IMR-90 (cell line): ENCODE measurements around the gene LTBP4. TPM values are rescaled to one million over a fixed set of nuclear protein-coding genes. Genes with fewer than 3 reads are reported as not detected.
A peak's percentile ranks its signal among the peaks of the same experiment; 100 is the strongest.

Experiments used
- ATAC-seq: fragments of 200-7000 bp; cut with Tn5 transposase; 2 replicates; pipeline ENCODE4 v1.9.1; 2020; ENCODE audit warnings: low read depth, mild to moderate bottlenecking, moderate library complexity
- BruUV-seq: library from RNA; stranded (reverse); fragments of 400-500 nt; replicated peaks from 2 replicates; lab custom pipeline; 2021; lab: Mats Ljungman, UMichigan
- CTCF ChIA-PET: fragments of 300-600 bp; formaldehyde crosslinking; extraction: SDS; loops from one replicate; lab custom pipeline; 2021; ENCODE audit warnings: antibody characterized with exemption; lab: Yijun Ruan, JAX
- POLR2A ChIA-PET: fragments of 300-600 bp; sonication (Branson Sonifier 250); formaldehyde crosslinking; loops from one replicate; lab custom pipeline; 2022; ENCODE audit warnings: antibody characterized with exemption; ENCODE audit not compliant: unreplicated experiment; lab: Charles Lee
- DNase-seq: peaks from one replicate; pipeline ENCODE4 v3.0.0; 2013
- H2AFZ ChIP-seq: replicated peaks from 2 replicates; pipeline ENCODE3; 2013; ENCODE audit warnings: low read length, mild to moderate bottlenecking; ENCODE audit not compliant: poor library complexity
- H2AK5ac ChIP-seq: 2 replicates; pipeline ENCODE4 v1.6.1; 2013; ENCODE audit warnings: low read depth, low read length, inconsistent platforms
- H2AK9ac ChIP-seq: replicated peaks from 2 replicates; pipeline ENCODE3; 2013; ENCODE audit warnings: mild to moderate bottlenecking, low read depth, low read length, moderate library complexity; ENCODE audit not compliant: poor library complexity
- H2BK120ac ChIP-seq: 2 replicates; pipeline ENCODE4 v1.6.1; 2013; ENCODE audit warnings: low read depth, low read length, inconsistent platforms
- H2BK15ac ChIP-seq: 3 replicates; pipeline ENCODE4 v1.6.1; 2013; ENCODE audit warnings: low read depth, low read length, inconsistent platforms
- H2BK20ac ChIP-seq: 2 replicates; pipeline ENCODE4 v1.6.1; 2013; ENCODE audit warnings: low read depth, mild to moderate bottlenecking, inconsistent platforms, low read length, moderate library complexity
- H2BK5ac ChIP-seq: 2 replicates; pipeline ENCODE4 v1.6.1; 2013; ENCODE audit warnings: mild to moderate bottlenecking, low read depth, low read length, inconsistent platforms; ENCODE audit not compliant: poor library complexity, severe bottlenecking
- H3K14ac ChIP-seq: replicated peaks from 2 replicates; pipeline ENCODE4 v1.6.1; 2013; ENCODE audit warnings: low read depth, low read length, inconsistent platforms
- H3K18ac ChIP-seq: 2 replicates; pipeline ENCODE4 v1.6.1; 2013; ENCODE audit warnings: low read depth, low read length, control low read depth
- H3K23ac ChIP-seq: 2 replicates; pipeline ENCODE4 v1.6.1; 2013; ENCODE audit warnings: low read depth, low read length, inconsistent platforms
- H3K27ac ChIP-seq: 2 replicates; pipeline ENCODE4 v1.5.1; 2013; ENCODE audit warnings: mild to moderate bottlenecking, control low read depth, low read length; ENCODE audit not compliant: insufficient read depth
- H3K27me3 ChIP-seq: 2 replicates; pipeline ENCODE4 v1.6.1; 2013; ENCODE audit warnings: low read length; ENCODE audit not compliant: control insufficient read depth, insufficient read depth
- H3K36me3 ChIP-seq: 2 replicates; pipeline ENCODE4 v1.6.1; 2013; ENCODE audit warnings: low read length, mixed read lengths; ENCODE audit not compliant: control insufficient read depth, insufficient read depth
- H3K4ac ChIP-seq: 2 replicates; pipeline ENCODE4 v1.6.1; 2013; ENCODE audit warnings: low read depth, low read length, inconsistent platforms
- H3K4me1 ChIP-seq: 2 replicates; pipeline ENCODE4 v1.6.1; 2013; ENCODE audit warnings: low read length, mixed read lengths; ENCODE audit not compliant: control insufficient read depth, insufficient read depth
- H3K4me2 ChIP-seq: 2 replicates; pipeline ENCODE4 v1.6.1; 2013; ENCODE audit warnings: low read depth, mild to moderate bottlenecking, control low read depth, low read length, moderate library complexity
- H3K4me3 ChIP-seq: 2 replicates; pipeline ENCODE4 v1.5.1; 2013; ENCODE audit warnings: low read depth, mild to moderate bottlenecking, control low read depth, low read length, moderate library complexity; ENCODE audit not compliant: insufficient read depth
- H3K56ac ChIP-seq: 2 replicates; pipeline ENCODE4 v1.6.1; 2013; ENCODE audit warnings: low read length, inconsistent platforms; ENCODE audit not compliant: insufficient read depth; ENCODE audit errors: extremely low read depth
- H3K79me1 ChIP-seq, 2 experiments: 2 replicates each; pipeline ENCODE4 v1.6.1; 2013; ENCODE audit warnings: low read length in 2 of 2, inconsistent platforms in 1 of 2, low read depth in 1 of 2
- H3K9ac ChIP-seq: 2 replicates; pipeline ENCODE4 v1.6.1; 2013; ENCODE audit warnings: low read depth, low read length, control low read depth
- H3K9me1 ChIP-seq: 2 replicates; pipeline ENCODE4 v1.6.1; 2013; ENCODE audit warnings: low read length, inconsistent platforms; ENCODE audit not compliant: insufficient read depth
- H3K9me3 ChIP-seq: 2 replicates; pipeline ENCODE4 v1.6.1; 2013; ENCODE audit warnings: low read length; ENCODE audit not compliant: control insufficient read depth, insufficient read depth
- H4K20me1 ChIP-seq: 2 replicates; pipeline ENCODE4 v1.6.1; 2013; ENCODE audit warnings: low read length, inconsistent platforms; ENCODE audit not compliant: insufficient read depth
- H4K5ac ChIP-seq: 2 replicates; pipeline ENCODE4 v1.6.1; 2013; ENCODE audit warnings: mild to moderate bottlenecking, low read depth, low read length, control low read depth
- H4K8ac ChIP-seq, 2 experiments: 2 replicates each; pipeline ENCODE4 v1.6.1; 2013; ENCODE audit warnings: low read depth in 2 of 2, low read length in 2 of 2, control low read depth in 1 of 2, inconsistent platforms in 1 of 2
- H4K91ac ChIP-seq: 2 replicates; pipeline ENCODE4 v1.6.1; 2013; ENCODE audit warnings: low read depth, low read length, inconsistent platforms; ENCODE audit not compliant: insufficient read depth
- BHLHE40 ChIP-seq: fragments of 150-350 bp; IDR thresholded peaks from 2 replicates; pipeline ENCODE4 v1.6.1; 2016; ENCODE audit warnings: mild to moderate bottlenecking, low read depth, low read length
- CEBPB ChIP-seq: IDR thresholded peaks from 2 replicates; pipeline ENCODE4 v1.6.1; 2012; ENCODE audit warnings: low read depth, low read length, improper control_type of control experiment
- CHD1 ChIP-seq: IDR thresholded peaks from 2 replicates; pipeline ENCODE4 v1.6.1; 2012; ENCODE audit warnings: low read depth, low read length, improper control_type of control experiment
- FOS ChIP-seq: fragments of 150-350 bp; IDR thresholded peaks from 2 replicates; pipeline ENCODE4 v1.6.1; 2016; ENCODE audit warnings: low read depth, low read length
- MAFK ChIP-seq: IDR thresholded peaks from 2 replicates; pipeline ENCODE4 v1.6.1; 2012; ENCODE audit warnings: low read depth, low read length, improper control_type of control experiment
- MAZ ChIP-seq: IDR thresholded peaks from 2 replicates; pipeline ENCODE4 v1.6.1; 2012; ENCODE audit warnings: low read depth, mild to moderate bottlenecking, low read length, improper control_type of control experiment, moderate library complexity, borderline replicate concordance
- MXI1 ChIP-seq: IDR thresholded peaks from 2 replicates; pipeline ENCODE4 v1.6.1; 2012; ENCODE audit warnings: low read depth, mild to moderate bottlenecking, low read length, moderate library complexity, borderline replicate concordance
- NFE2L2 ChIP-seq: fragments of 150-350 bp; IDR thresholded peaks from 2 replicates; pipeline ENCODE4 v1.6.1; 2016; ENCODE audit warnings: low read depth, mild to moderate bottlenecking, low read length
- POLR2A ChIP-seq: IDR thresholded peaks from 2 replicates; pipeline ENCODE4 v1.6.1; 2012; ENCODE audit warnings: mild to moderate bottlenecking, low read depth, low read length
- RAD21 ChIP-seq: IDR thresholded peaks from 2 replicates; pipeline ENCODE4 v1.6.1; 2012; ENCODE audit warnings: low read length, improper control_type of control experiment
- RCOR1 ChIP-seq: IDR thresholded peaks from 2 replicates; pipeline ENCODE4 v1.6.1; 2012; ENCODE audit warnings: mild to moderate bottlenecking, low read length, improper control_type of control experiment; ENCODE audit not compliant: insufficient replicate concordance
- RFX5 ChIP-seq: IDR thresholded peaks from 2 replicates; pipeline ENCODE4 v1.8.0; 2012; ENCODE audit warnings: low read depth, mild to moderate bottlenecking, low read length, moderate library complexity
- SMC3 ChIP-seq: fragments of 150-350 bp; IDR thresholded peaks from 2 replicates; pipeline ENCODE4 v1.6.1; 2016; ENCODE audit warnings: low read depth, mild to moderate bottlenecking, antibody characterized with exemption, low read length, moderate library complexity
- WGBS, 2 experiments: methylation state at CpG; one replicate each; pipeline versions ENCODE4 v1.1.5 to v1.1.7; 2013; ENCODE audit warnings: missing lambda C conversion rate in 2 of 2; ENCODE audit not compliant: insufficient read length in 1 of 2; ENCODE audit errors: extremely low coverage in 2 of 2; 5-methylcytosine and 5-hydroxymethylcytosine counted together
- dilution Hi-C: fragments of 300-500 bp; cut with HindIII; formaldehyde crosslinking; loops from one replicate; pipeline ENCODE4 v1.14.3; 2018; ENCODE audit warnings: low sequenced_read_pairs; ENCODE audit not compliant: unreplicated experiment
- in situ Hi-C: fragments of 300-500 bp; cut with MboI; formaldehyde crosslinking; loops from 3 replicates; pipeline ENCODE4 v1.14.3; 2019; ENCODE audit warnings: low sequenced_read_pairs, inconsistent platforms, mixed read lengths
- intact Hi-C: fragments of 100-400 bp; cut with micrococcal nuclease; formaldehyde crosslinking; loops from 2 replicates; pipeline ENCODE4 v1.10.0; 2022
- polyA plus RNA-seq, 3 experiments: library from polyadenylated mRNA; depleted of rRNA; stranded (reverse); fragments of >200 nt; gene quantifications; 2 replicates each; pipeline ENCODE4 v1.2.3, GENCODE V29; 2012; ENCODE audit warnings: low replicate concordance in 1 of 3
- total RNA-seq: library from RNA; depleted of rRNA; stranded (reverse); fragments of >200 nt; gene quantifications from 2 replicates; pipeline ENCODE4 v1.2.3, GENCODE V29; 2012
- TF ChIP-seq, protein P1 (sequence below): fragments of 150-350 bp; IDR thresholded peaks from 2 replicates; pipeline ENCODE4 v1.6.1; 2017; ENCODE audit warnings: mild to moderate bottlenecking, antibody characterized with exemption, low read length, low read depth
- TF ChIP-seq, protein P2 (sequence below): fragments of 150-350 bp; IDR thresholded peaks from 2 replicates; pipeline ENCODE4 v1.6.1; 2016; ENCODE audit warnings: low read depth, mild to moderate bottlenecking, low read length, moderate library complexity, borderline replicate concordance
- TF ChIP-seq, protein P3 (sequence below): conservative IDR thresholded peaks from 2 replicates; pipeline ENCODE4 v1.5.1; 2012; ENCODE audit warnings: mild to moderate bottlenecking, low read depth, low read length, improper control_type of control experiment

LTBP4 gene
- total and polyA plus RNA-seq, 2 of the 4 experiments (the other 2 are of a cell fraction) = 14.7 to 70.3 TPM

DNA sequence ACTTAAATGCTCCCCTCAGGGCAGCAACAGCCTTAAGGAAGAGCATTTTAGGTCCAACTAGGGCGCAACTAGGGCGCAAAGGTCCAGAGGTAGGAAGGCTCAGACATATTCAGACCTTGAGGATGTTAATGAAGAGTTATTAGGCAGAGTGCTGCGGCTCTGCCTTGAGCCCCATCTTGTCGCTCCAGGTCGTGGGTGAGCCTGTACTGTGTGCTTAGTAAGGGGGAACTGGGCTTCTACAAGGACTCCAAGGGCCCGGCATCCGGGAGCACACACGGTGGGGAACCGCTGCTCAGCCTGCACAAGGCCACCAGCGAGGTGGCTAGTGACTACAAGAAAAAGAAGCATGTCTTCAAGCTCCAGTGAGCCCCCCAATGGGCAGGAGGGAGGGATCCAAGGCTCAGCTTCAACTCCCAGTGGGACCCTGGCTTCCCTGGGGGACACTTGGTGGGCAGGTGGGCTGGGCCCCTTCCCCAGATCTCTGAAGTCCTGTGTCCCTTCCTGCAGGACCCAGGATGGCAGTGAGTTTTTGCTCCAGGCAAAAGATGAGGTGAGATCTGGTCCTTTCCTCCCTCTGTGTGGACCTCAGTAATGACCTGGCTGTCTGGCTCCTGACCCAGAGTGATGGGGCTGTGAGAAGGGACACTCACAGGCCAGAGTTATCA lies 29.2 kb upstream of the LTBP4 start:
- no peak for ATAC-seq
- no peak overlapping the region for H4K91ac ChIP-seq
- H3K4me2 ChIP-seq = no peak overlapping the region
- no peak for TF ChIP-seq MAZ
- no peak for TF ChIP-seq POLR2A
- TF ChIP-seq BHLHE40 = no peak
- no peak for TF ChIP-seq SMC3
- TF ChIP-seq FOS = no peak
- no peak for TF ChIP-seq NFE2L2
- no peak for TF ChIP-seq RCOR1
- no peak for TF ChIP-seq RAD21
- TF ChIP-seq, protein P1, sequence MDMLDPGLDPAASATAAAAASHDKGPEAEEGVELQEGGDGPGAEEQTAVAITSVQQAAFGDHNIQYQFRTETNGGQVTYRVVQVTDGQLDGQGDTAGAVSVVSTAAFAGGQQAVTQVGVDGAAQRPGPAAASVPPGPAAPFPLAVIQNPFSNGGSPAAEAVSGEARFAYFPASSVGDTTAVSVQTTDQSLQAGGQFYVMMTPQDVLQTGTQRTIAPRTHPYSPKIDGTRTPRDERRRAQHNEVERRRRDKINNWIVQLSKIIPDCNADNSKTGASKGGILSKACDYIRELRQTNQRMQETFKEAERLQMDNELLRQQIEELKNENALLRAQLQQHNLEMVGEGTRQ = no peak
- no peak for TF ChIP-seq CHD1
- TF ChIP-seq MAFK = no peak
- no peak for TF ChIP-seq CEBPB
- no peak for TF ChIP-seq MXI1
- TF ChIP-seq, protein P2, sequence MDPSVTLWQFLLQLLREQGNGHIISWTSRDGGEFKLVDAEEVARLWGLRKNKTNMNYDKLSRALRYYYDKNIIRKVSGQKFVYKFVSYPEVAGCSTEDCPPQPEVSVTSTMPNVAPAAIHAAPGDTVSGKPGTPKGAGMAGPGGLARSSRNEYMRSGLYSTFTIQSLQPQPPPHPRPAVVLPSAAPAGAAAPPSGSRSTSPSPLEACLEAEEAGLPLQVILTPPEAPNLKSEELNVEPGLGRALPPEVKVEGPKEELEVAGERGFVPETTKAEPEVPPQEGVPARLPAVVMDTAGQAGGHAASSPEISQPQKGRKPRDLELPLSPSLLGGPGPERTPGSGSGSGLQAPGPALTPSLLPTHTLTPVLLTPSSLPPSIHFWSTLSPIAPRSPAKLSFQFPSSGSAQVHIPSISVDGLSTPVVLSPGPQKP = no peak
- TF ChIP-seq, protein P3, sequence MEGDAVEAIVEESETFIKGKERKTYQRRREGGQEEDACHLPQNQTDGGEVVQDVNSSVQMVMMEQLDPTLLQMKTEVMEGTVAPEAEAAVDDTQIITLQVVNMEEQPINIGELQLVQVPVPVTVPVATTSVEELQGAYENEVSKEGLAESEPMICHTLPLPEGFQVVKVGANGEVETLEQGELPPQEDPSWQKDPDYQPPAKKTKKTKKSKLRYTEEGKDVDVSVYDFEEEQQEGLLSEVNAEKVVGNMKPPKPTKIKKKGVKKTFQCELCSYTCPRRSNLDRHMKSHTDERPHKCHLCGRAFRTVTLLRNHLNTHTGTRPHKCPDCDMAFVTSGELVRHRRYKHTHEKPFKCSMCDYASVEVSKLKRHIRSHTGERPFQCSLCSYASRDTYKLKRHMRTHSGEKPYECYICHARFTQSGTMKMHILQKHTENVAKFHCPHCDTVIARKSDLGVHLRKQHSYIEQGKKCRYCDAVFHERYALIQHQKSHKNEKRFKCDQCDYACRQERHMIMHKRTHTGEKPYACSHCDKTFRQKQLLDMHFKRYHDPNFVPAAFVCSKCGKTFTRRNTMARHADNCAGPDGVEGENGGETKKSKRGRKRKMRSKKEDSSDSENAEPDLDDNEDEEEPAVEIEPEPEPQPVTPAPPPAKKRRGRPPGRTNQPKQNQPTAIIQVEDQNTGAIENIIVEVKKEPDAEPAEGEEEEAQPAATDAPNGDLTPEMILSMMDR = no peak
- TF ChIP-seq RFX5 = no peak
- no TSS peak for BruUV-seq
- H2AK9ac ChIP-seq = peak overlapping the region; percentile 13
- intact Hi-C loops (no loop called here), dilution Hi-C loops (no loop called here), in situ Hi-C loops (no loop called here)
- H3K27me3 ChIP-seq = peaks cover 15% of the 10 kb centered on the region
- H4K20me1 ChIP-seq = no peaks in the 10 kb centered on the region
- no peak overlapping the region for H3K9ac ChIP-seq
- H4K5ac ChIP-seq = no peak overlapping the region
- H3K36me3 ChIP-seq = no peaks in the 10 kb centered on the region
- H3K4me3 ChIP-seq = no peak overlapping the region
- no peak overlapping the region for H2AK5ac ChIP-seq
- no peaks in the 10 kb centered on the region for H3K9me3 ChIP-seq
- ChIA-PET CTCF (no interaction called here), POLR2A (no interaction called here)
- peaks cover 0 to 5% of the 10 kb centered on the region in 2 experiments; a peak in 2 of 4 replicates for H3K79me1 ChIP-seq
- no peak overlapping the region for H2BK20ac ChIP-seq
- no peaks in the 10 kb centered on the region for H3K9me1 ChIP-seq
- H3K23ac ChIP-seq = no peak overlapping the region
- no peak overlapping the region for H3K18ac ChIP-seq
- H3K56ac ChIP-seq = no peak overlapping the region
- H3K27ac ChIP-seq = no peak overlapping the region
- no peak for DNase-seq
- no peak overlapping the region for H2BK5ac ChIP-seq
- no peak overlapping the region for H2BK15ac ChIP-seq
- H4K8ac ChIP-seq = no peak overlapping the region
- H2BK120ac ChIP-seq = no peak overlapping the region
- no peak overlapping the region for H2AFZ ChIP-seq
- peaks cover 10% of the 10 kb centered on the region for H3K4me1 ChIP-seq
- no peak overlapping the region for H3K4ac ChIP-seq
- no peak overlapping the region for H3K14ac ChIP-seq
- WGBS, 2 experiments = 87% methylated on average over 3 of the region's 10 CpGs; no CpG with 5 or more reads in 1 of the 2 experiments
